H4 (cell line): ENCODE measurements around the gene GRAMD1A. TPM values are rescaled to one million over a fixed set of nuclear protein-coding genes. Genes with fewer than 3 reads are reported as not detected.
"Not testable (repeated sequence)": the region's sequence is repeated elsewhere in the genome, so short reads cannot be mapped to it uniquely, and the experiment has no call there.

ENCODE experiments used
- DNase-seq: peaks from one replicate; pipeline ENCODE4 v3.0.0-alpha.2; 2015; ENCODE audit warnings: low spot score
- total RNA-seq: library from RNA; depleted of rRNA; stranded (reverse); fragments of >200 nt; shearing (Covaris generic); gene quantifications from 2 replicates; pipeline ENCODE4 v1.2.3, GENCODE V29; 2014

Gene GRAMD1A
- total RNA-seq, 1 experiment from 2014 or later = 21.3 TPM

GRCh38 chr19:35037716-35038622 is 37.8 kb downstream of the GRAMD1A start:
- no peak for DNase-seq

- DNase-seq = no peak
Measured at GRCh38 chr19:35038623-35039512, 38.7 kb downstream of the GRAMD1A start.

- DNase-seq = no peak
Measured at GRCh38 chr19:35039881-35040825, 40.0 kb downstream of the GRAMD1A start.

DNA sequence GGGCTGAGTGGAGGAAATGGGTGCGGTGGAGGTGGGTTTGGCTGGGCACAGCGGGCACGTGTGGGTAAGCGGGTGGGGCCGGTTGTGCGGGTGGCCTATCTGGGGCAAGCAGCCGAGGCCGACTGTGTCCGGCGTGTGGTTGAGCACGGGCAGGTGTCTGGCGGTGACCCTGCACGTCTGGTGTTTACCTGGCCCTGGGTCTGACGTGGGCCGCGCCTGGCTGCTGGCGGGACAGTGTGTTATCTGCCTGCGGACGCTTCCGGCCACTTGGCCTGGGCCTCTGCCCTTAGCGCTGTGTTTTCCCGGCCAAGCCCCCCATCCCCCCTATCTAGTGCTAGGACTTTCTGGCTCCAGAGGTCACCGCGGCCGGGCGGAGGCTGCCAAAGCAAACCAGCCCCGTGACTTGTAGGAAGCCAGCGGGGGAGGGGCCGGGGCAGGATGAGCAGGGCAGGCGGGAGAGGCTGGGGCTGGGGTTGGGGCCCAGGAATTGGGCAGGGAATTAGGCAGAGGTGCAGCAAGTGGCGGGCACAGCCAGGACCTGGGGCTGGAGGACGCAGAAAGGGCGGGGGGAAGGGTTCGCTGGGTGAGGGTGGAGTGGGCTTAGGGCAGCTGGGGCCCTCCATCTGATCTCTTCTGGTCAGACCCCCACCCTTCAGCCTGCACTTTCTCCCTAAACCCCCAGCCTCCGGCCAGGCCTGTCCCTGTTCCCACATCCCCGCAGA is 40.9 kb downstream of the GRAMD1A start:
- DNase-seq = no peak

- no peak for DNase-seq
Measured at GRCh38 chr19:35041548-35042055, 41.5 kb downstream of the GRAMD1A start, which contains the start of gene HPN. TSS of gene HPN (plus strand) at chr19:35041721. CDS start at chr19:35042507, 786 bp downstream.

DNA sequence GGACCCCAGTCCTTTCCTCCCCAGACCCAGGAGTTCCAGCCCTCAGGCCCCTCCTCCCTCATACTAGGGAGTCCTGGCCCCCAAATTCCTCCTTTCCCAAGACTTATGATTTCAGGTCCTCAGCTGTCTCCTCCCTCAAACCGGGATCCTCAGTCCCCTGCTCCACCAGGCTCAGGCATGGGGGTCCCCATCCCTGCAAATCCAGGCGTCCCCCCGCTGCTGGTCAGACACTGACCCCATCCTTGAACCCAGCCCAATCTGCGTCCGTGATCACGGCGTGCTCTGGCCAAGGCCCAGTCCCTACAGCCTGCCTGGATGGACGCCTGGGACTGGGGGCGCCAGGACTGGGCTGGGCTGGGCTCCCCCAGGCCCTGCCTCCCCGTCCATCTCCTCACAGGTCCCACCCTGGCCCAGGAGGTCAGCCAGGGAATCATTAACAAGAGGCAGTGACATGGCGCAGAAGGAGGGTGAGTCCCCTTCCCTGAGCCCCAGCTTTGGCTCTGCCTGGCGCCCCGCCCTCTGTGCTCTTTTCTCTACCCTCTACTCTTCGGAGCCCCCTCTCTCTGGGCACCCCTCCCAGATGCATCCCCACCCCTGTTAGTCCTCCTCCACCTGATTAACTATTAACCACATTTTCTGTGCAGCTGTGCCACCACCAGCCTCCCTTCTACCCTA is 42.1 kb downstream of the GRAMD1A start:
- no peak for DNase-seq

DNA sequence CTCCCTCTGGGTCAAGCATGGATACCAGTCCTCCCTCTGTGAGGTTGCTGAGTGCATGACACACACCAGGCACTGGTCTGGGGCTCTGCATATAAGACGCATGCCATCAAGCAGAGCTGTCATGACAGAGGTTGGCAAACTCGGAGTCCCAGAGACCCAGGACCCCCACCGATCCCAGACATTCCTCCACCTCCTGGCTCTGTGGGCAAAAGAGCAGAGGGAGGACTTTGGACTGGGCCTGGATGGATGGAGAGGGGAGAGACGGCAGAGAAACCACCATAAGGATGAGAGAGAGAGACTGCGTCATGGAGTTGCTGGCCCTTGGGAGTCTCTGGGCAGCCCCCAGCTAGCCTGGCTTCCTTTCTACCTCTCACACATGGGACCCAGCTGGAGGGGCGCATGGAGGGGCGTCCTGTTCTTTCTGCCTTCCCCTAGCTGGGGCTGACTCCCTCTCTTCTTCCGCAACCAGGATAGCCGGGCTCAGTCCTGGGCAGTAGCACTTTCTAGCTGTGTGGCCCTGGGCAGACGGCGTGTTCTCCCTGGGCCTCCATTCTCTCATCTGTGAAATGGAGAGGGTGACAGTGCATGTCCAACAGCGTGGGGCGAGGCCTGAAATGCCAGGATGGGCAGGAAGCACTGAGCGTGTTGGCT is 43.0 kb downstream of the GRAMD1A start:
- DNase-seq = no peak

GRCh38 chr19:35043906-35044305 is 43.8 kb downstream of the GRAMD1A start:
- no peak for DNase-seq

DNA sequence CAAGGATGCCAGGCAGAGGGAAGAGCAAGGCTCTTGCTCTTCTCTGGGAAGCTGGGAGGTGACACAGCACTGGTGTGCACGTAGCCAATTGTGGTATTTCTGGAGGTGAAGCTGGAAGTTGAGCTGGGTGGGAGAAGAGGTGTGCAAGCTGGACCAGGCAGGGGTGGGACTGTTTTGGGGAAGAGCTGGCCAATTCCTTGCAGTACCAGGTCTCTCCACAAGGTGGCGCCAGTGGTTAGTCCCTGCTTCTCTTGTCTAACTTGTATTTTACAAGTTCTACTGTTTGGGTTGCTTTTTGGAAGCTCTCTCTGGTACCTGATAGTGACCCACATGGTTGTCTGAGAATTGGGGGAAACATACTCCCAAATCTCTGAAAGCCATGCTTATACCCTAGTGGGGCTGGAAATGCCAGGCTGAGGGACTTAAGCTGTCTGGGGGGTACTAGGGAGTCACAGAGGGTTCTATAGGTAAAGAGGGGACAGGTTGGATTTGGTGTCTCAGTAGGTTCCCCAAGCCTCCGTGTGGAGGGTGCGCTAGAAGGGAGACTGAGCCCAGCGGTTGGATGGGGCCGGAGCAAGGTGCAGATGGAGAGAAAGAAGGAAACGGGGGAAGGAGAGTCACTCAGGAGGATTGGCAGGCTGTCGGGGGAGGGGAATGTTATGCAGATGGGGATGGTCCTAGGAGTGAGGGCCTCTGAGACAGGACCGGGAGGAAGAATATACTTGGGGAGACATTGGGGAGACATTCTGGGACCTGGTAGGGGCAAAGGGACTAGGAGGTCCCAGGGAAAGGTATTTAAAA is 44.4 kb downstream of the GRAMD1A start:
- DNase-seq = peak; percentile 55

DNA sequence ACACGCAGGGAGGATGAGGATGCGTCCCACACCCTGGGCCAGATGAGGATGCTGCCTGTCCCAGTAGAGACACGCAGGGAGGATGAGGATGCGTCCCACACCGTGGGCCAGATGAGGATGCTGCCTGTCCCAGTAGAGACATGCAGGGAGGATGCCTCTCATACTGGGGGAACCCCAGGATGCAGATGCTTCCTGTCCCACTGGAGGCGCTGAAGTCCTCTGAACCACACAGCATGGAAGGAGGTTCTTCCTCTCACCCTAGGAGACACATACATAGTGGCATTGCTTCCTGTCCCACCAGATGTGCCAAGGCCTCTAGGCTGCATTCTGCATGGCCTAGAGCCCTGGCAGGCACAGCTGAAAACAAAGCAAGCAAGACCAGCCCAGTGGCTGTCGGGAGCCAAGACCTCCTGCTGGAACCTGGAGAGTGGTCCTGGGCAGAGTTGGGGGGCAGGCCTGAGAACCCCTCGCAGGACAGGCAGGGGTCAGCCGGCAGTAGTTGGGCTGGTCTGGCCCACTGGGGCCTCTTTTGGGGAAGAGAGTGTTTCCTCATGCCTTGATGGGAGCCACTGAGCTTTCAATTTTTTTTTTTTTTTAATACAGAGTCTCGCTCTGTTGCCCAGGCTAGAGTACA is 45.7 kb downstream of the GRAMD1A start:
- DNase-seq = peak; percentile 74

DNA sequence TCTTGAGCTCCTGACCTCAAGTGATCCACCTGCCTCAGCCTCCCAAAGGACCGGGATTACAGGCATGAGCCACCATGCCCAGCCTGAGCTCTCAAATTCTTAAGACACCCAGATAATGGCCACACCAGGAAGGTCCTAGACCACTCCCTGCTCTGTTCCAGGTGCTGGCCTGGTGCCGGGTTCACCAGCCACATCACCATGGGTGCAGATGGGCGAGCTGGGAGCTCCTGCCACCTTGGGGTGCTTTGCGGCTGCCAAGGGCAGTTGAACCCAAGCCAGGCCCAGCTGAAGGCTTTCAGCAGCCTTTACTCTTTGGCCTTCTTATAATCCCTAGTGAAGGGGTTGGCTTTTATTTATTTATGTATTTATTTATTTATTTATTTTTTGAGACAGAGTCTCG is 46.3 kb downstream of the GRAMD1A start:
- no peak for DNase-seq

DNA sequence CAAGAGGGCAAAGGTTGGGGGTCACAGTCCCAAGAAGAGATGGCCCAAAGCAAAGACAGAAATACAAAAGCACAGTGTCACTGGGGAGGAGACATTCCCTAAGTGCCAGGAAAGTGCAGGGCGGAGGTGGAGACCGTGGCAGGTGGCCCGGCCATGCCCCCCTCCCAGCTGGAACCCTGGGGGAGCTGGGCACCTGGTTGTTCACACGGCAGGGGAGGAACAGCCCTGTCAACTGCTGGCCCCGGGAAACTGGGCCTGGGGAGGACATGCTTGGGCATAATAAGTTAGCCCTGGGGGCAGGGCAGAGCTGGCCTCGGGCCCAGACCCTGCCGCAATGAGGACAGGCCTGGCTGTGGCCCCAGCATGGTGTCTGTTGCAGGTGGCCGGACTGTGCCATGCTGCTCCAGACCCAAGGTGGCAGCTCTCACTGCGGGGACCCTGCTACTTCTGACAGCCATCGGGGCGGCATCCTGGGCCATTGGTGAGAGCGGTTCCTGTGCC is 48.8 kb downstream of the GRAMD1A start:
- no peak for DNase-seq

DNA sequence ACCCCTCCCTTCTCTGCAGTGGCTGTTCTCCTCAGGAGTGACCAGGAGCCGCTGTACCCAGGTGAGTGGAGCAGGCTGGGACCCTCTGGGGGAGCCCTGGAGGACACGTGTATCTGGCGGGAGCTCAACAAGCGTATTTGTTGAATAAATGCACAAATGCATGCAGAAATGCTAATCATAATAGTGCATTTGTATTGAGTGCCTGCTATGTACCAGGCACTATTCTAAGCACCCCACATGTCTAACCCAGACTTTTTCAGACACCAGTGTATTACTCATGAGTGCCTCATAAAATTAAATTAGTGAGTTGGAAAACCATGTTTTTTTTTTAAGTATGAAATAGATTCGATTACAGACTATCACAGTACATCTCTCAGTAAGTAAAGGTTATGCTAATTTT is 49.3 kb downstream of the GRAMD1A start:
- no peak for DNase-seq

GRCh38 chr19:35050662-35051061 is 50.5 kb downstream of the GRAMD1A start:
- not testable (repeated sequence) for DNase-seq

GRCh38 chr19:35051268-35051667 is 51.1 kb downstream of the GRAMD1A start:
- not testable (repeated sequence) for DNase-seq

- DNase-seq = no peak
Measured at GRCh38 chr19:35051796-35052195, 51.7 kb downstream of the GRAMD1A start.

- DNase-seq = no peak
Measured at GRCh38 chr19:35052599-35053190, 52.6 kb downstream of the GRAMD1A start.
